ENCODE data around the gene CFAP410. TPM values are rescaled to one million over a fixed set of nuclear protein-coding genes. Genes with fewer than 3 reads are reported as not detected.
"Not testable (repeated sequence)": the region's sequence is repeated elsewhere in the genome, so short reads cannot be mapped to it uniquely, and the experiment has no call there.

Gene CFAP410
- polyA plus RNA-seq, 1 of the 3 experiments (the other 2 are of a cell fraction): 18.0 TPM

DNA sequence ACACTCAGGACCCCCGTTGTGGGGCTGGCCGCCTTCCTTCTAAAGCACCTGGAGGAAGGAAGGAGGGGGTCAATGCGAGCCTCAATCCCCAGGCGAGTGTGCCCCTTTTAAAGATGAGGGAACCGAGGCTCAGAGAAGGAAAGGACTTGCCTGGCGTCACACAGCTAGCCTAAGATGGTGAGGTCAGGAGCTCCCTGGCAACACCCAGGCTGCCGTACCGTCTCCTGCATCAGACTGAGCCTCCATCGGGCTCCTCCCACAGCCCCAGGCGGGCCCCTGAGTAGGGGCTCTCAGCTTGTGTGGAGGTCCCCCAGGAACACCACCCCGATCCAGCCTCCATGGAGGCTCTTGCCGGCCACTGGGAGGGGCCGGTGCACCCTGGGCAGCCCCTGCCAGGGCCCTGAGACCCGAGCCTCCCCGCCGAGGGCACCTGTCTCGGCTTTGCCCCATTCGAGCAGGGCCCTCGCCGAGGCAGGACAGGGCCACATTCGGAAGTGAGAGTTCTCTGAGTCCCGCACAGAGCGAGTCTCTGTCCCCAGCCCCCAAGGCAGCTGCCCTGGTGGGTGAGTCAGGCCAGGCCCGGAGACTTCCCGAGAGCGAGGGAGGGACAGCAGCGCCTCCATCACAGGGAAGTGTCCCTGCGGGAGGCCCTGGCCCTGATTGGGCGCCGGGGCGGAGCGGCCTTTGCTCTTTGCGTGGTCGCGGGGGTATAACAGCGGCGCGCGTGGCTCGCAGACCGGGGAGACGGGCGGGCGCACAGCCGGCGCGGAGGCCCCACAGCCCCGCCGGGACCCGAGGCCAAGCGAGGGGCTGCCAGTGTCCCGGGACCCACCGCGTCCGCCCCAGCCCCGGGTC, 53.8 kb downstream of the CFAP410 start, which contains the start of gene AIRE:
TSS of gene AIRE (plus strand) at position 739 of the 855 bp plus-strand sequence. CDS start 131 bp downstream, outside the sequence.
- WGBS (ENCODE audit: low lambda C conversion rate): 55% methylated on average over 15 of the region's 56 CpGs
- Histone ChIP-seq H3K9ac (no peak within 1 kb of the TSS), H4K20me1 (ENCODE audit: insufficient read depth) (no peaks in the 10 kb centered on the region), H3K27me3 (ENCODE audit: insufficient read depth) (no peaks in the 10 kb centered on the region; the same call in 1 of the 2 replicates), H3K9me2 (no peaks in the 10 kb centered on the region), H3K27ac (ENCODE audit: low read depth in 2 of 2, low read length in 1 of 2) (no peak within 1 kb of the TSS), H3K36me3 (replicated peaks in 1 of 2; ENCODE audit: control insufficient read depth in 1 of 2, insufficient read depth in 2 of 2, low read length in 1 of 2) (no peaks in the 10 kb centered on the region), H3K4me1 (ENCODE audit: control insufficient read depth in 1 of 2, insufficient read depth in 2 of 2, low read depth in 1 of 2, low read length in 1 of 2) (no peaks in the 10 kb centered on the region), H3K79me2 (ENCODE audit: insufficient read depth) (no peaks in the 10 kb centered on the region), H3F3A (replicated peaks; ENCODE audit: insufficient read depth) (no peaks in the 10 kb centered on the region), H3K4me2 (peak within 1 kb of the TSS; percentile 8; the same call in 1 of the 2 replicates), H3K4me3 (ENCODE audit: low read depth in 2 of 2, low read length in 1 of 2) (no peak within 1 kb of the TSS), H2AFZ (ENCODE audit: low read depth) (no peak within 1 kb of the TSS), H3K9me3 (no peaks in the 10 kb centered on the region)
- ChIA-PET CTCF (interaction anchor here (0.9 kb wide), 2 partner anchors 12 to 195 kb away, joined by 3 to 5 read pairs; no protein-coding TSS in a partner anchor), POLR2A (no interaction called here)
- peak; percentile 64 for DNase-seq
- no peak for TF ChIP-seq GATA2 (CRISPR knock-in tag; IDR thresholded peaks at IDR 0.05)
- TF ChIP-seq, protein P1, sequence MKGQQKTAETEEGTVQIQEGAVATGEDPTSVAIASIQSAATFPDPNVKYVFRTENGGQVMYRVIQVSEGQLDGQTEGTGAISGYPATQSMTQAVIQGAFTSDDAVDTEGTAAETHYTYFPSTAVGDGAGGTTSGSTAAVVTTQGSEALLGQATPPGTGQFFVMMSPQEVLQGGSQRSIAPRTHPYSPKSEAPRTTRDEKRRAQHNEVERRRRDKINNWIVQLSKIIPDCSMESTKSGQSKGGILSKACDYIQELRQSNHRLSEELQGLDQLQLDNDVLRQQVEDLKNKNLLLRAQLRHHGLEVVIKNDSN (IDR thresholded peaks at IDR 0.05; ENCODE audit: borderline replicate concordance, low read depth): no peak
- TF ChIP-seq, protein P2, sequence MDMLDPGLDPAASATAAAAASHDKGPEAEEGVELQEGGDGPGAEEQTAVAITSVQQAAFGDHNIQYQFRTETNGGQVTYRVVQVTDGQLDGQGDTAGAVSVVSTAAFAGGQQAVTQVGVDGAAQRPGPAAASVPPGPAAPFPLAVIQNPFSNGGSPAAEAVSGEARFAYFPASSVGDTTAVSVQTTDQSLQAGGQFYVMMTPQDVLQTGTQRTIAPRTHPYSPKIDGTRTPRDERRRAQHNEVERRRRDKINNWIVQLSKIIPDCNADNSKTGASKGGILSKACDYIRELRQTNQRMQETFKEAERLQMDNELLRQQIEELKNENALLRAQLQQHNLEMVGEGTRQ (IDR thresholded peaks at IDR 0.05; ENCODE audit: borderline replicate concordance, low read depth, low read length): no peak

DNA sequence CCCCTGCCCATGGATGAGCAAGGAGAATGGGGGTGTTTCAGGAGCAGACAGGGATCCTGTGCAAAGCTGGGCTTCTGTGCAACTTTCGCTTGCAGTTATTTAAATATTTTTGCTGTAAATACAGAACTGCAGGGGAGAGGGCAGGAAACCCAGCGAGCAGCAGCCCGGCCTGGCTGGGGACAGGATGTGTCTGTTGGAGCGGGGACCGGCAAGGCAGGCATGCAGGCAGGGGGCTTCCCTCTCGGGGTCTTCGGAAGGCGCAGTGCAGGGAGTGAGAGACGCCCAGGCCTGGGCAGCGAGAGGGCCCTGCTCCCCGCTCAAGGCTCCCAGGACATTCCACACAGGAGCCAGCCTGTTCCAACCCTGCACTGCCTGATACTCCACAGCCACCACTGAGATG, 55.2 kb downstream of the CFAP410 start:
- POLR2A ChIA-PET: no interaction called here
- 77% methylated on average over 8 of the region's 11 CpGs for WGBS (ENCODE audit: low lambda C conversion rate)
- CTCF ChIA-PET: interaction anchor here (1.0 kb wide), 1 partner anchor 14 kb away, joined by 3 read pairs; no protein-coding TSS in a partner anchor

DNA sequence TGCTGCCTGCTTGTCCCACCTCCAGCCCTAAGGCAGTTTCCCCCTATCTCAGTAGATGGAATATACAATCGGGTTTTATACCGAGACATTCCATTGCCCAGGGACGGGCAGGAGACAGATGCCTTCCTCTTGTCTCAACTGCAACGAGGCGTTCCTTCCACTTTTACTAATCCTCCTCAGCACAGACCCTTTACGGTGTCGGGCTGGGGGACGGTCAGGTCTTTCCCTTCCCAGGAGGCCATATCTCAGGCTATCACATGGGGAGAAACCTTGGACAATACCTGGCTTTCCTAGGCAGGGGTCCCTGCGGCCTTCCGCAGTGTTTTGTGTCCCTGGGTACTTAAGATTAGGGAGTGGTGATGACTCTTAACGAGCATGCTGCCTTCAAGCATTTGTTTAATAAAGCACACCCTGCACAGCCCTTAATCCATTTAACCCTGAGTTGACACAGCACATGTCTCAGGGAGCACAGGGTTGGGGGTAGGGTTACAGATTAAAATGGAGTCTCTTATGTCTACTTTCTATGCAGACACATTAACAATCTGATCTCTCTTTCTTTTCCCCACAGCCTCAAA, 55.9 kb downstream of the CFAP410 start:
- WGBS (ENCODE audit: low lambda C conversion rate): 54% methylated on average over 7 of the region's 11 CpGs
- DNase-seq; H3F3A ChIP-seq (replicated peaks; ENCODE audit: insufficient read depth); H3K4me2 ChIP-seq; H3K4me3 ChIP-seq (ENCODE audit: low read depth in 2 of 2, low read length in 1 of 2); H4K20me1 ChIP-seq (ENCODE audit: insufficient read depth); H3K36me3 ChIP-seq (replicated peaks in 1 of 2; ENCODE audit: control insufficient read depth in 1 of 2, insufficient read depth in 2 of 2, low read length in 1 of 2); H2AFZ ChIP-seq (ENCODE audit: low read depth); POLR2A ChIA-PET; H3K9me3 ChIP-seq; H3K27ac ChIP-seq (ENCODE audit: low read depth in 2 of 2, low read length in 1 of 2); H3K79me2 ChIP-seq (ENCODE audit: insufficient read depth); H3K9me2 ChIP-seq; H3K27me3 ChIP-seq (ENCODE audit: insufficient read depth); H3K9ac ChIP-seq; H3K4me1 ChIP-seq (ENCODE audit: control insufficient read depth in 1 of 2, insufficient read depth in 2 of 2, low read depth in 1 of 2, low read length in 1 of 2): not testable (repeated sequence)
- CTCF ChIA-PET: interaction anchor here (1.0 kb wide), 1 partner anchor 14 kb away, joined by 3 read pairs; no protein-coding TSS in a partner anchor

More for the DNA sequence above, 55.2 kb downstream of the CFAP410 start:
- H3K27ac ChIP-seq (ENCODE audit: low read depth in 2 of 2, low read length in 1 of 2): no peak overlapping the region
- H3K4me2 ChIP-seq: no peak overlapping the region
- TF ChIP-seq RAD21 (IDR thresholded peaks at IDR 0.05; ENCODE audit: low read length) (no peak), NFIC (IDR thresholded peaks at IDR 0.05; ENCODE audit: borderline replicate concordance) (no peak), TAF1 (IDR thresholded peaks at IDR 0.05; ENCODE audit: borderline replicate concordance, low read depth, low read length) (no peak), TEAD4 (IDR thresholded peaks at IDR 0.05; ENCODE audit: borderline replicate concordance, insufficient read depth) (no peak), SMC3 (IDR thresholded peaks at IDR 0.05; ENCODE audit: low read depth, low read length) (no peak), TCF12 (IDR thresholded peaks at IDR 0.05) (no peak), ELF1 (IDR thresholded peaks at IDR 0.05) (no peak), RCOR1 (IDR thresholded peaks at IDR 0.05; ENCODE audit: low read length) (no peak), NRF1 (IDR thresholded peaks at IDR 0.05; ENCODE audit: low read depth, low read length) (no peak), FOSL2 (IDR thresholded peaks at IDR 0.05; ENCODE audit: borderline replicate concordance, low read depth) (no peak), MEF2A (IDR thresholded peaks at IDR 0.05; ENCODE audit: borderline replicate concordance, low read depth) (no peak)
- TF ChIP-seq, protein P3, sequence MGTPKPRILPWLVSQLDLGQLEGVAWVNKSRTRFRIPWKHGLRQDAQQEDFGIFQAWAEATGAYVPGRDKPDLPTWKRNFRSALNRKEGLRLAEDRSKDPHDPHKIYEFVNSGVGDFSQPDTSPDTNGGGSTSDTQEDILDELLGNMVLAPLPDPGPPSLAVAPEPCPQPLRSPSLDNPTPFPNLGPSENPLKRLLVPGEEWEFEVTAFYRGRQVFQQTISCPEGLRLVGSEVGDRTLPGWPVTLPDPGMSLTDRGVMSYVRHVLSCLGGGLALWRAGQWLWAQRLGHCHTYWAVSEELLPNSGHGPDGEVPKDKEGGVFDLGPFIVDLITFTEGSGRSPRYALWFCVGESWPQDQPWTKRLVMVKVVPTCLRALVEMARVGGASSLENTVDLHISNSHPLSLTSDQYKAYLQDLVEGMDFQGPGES (IDR thresholded peaks at IDR 0.05; ENCODE audit: low read depth, low read length): no peak
- TF ChIP-seq, protein P4, sequence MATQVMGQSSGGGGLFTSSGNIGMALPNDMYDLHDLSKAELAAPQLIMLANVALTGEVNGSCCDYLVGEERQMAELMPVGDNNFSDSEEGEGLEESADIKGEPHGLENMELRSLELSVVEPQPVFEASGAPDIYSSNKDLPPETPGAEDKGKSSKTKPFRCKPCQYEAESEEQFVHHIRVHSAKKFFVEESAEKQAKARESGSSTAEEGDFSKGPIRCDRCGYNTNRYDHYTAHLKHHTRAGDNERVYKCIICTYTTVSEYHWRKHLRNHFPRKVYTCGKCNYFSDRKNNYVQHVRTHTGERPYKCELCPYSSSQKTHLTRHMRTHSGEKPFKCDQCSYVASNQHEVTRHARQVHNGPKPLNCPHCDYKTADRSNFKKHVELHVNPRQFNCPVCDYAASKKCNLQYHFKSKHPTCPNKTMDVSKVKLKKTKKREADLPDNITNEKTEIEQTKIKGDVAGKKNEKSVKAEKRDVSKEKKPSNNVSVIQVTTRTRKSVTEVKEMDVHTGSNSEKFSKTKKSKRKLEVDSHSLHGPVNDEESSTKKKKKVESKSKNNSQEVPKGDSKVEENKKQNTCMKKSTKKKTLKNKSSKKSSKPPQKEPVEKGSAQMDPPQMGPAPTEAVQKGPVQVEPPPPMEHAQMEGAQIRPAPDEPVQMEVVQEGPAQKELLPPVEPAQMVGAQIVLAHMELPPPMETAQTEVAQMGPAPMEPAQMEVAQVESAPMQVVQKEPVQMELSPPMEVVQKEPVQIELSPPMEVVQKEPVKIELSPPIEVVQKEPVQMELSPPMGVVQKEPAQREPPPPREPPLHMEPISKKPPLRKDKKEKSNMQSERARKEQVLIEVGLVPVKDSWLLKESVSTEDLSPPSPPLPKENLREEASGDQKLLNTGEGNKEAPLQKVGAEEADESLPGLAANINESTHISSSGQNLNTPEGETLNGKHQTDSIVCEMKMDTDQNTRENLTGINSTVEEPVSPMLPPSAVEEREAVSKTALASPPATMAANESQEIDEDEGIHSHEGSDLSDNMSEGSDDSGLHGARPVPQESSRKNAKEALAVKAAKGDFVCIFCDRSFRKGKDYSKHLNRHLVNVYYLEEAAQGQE (IDR thresholded peaks at IDR 0.05; ENCODE audit: low read depth, low read length): no peak
- H3K9me3 ChIP-seq: no peaks in the 10 kb centered on the region
- no peaks in the 10 kb centered on the region for H4K20me1 ChIP-seq (ENCODE audit: insufficient read depth)
- no peaks in the 10 kb centered on the region for H3F3A ChIP-seq (replicated peaks; ENCODE audit: insufficient read depth)
- DNase-seq: no peak
- no peak overlapping the region for H3K4me3 ChIP-seq (ENCODE audit: low read depth in 2 of 2, low read length in 1 of 2)
- no peak overlapping the region for H3K9ac ChIP-seq
- no peaks in the 10 kb centered on the region for H3K79me2 ChIP-seq (ENCODE audit: insufficient read depth)
- no peaks in the 10 kb centered on the region; the same call in 1 of the 2 replicates for H3K27me3 ChIP-seq (ENCODE audit: insufficient read depth)
- no peaks in the 10 kb centered on the region for H3K9me2 ChIP-seq
- no peaks in the 10 kb centered on the region; a peak in 1 of 4 replicates for H3K4me1 ChIP-seq (ENCODE audit: control insufficient read depth in 1 of 2, insufficient read depth in 2 of 2, low read depth in 1 of 2, low read length in 1 of 2)
- H2AFZ ChIP-seq (ENCODE audit: low read depth): no peak overlapping the region
- no peaks in the 10 kb centered on the region for H3K36me3 ChIP-seq (replicated peaks in 1 of 2; ENCODE audit: control insufficient read depth in 1 of 2, insufficient read depth in 2 of 2, low read length in 1 of 2)
